ENCODE data around the gene PHF5A.

The PHF5A gene

DNA sequence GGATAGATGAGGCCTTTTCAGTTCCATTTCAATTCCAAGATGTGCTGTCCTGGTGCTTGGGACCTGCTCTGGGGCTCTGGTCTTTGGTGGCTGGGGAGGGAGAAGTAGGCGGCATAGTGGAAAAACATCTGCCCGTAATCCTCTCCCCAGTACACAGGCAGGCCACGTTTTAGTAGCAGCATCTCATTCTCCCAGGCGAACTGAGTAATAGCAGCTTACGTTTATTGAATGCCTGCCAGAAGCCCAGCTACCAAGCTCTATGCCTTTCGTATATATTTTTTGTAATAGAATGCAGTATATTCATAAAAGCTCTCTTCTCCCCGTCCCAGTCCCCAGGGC is 11.9 kb upstream of the PHF5A start:
- peak; percentile 66 for DNase-seq (ENCODE audit: low read depth)
- in situ Hi-C loops (cut with HindIII; ENCODE audit: low sequenced_read_pairs): no loop called here

GRCh38 chr22:41479671-41480396 is 11.3 kb upstream of the PHF5A start:
- in situ Hi-C loops (cut with HindIII; ENCODE audit: low sequenced_read_pairs): no loop called here
- no peak overlapping the region for H3K4me3 ChIP-seq (ENCODE audit: low read depth, low read length)
- peak; percentile 38 for TF ChIP-seq CTCF (IDR thresholded peaks at IDR 0.05; ENCODE audit: low read depth, low read length, missing control alignments)
- peak; percentile 92 for DNase-seq (ENCODE audit: low read depth)

More for the DNA sequence above, 11.9 kb upstream of the PHF5A start:
- H3K4me3 ChIP-seq (ENCODE audit: low read depth, low read length): no peak overlapping the region
- no peak for TF ChIP-seq CTCF (IDR thresholded peaks at IDR 0.05; ENCODE audit: low read depth, low read length, missing control alignments)

GRCh38 chr22:41478891-41479521 is 10.5 kb upstream of the PHF5A start:
- in situ Hi-C loops (cut with HindIII; ENCODE audit: low sequenced_read_pairs): no loop called here
- H3K4me3 ChIP-seq (ENCODE audit: low read depth, low read length): no peak overlapping the region
- TF ChIP-seq CTCF (IDR thresholded peaks at IDR 0.05; ENCODE audit: low read depth, low read length, missing control alignments): no peak
- DNase-seq (ENCODE audit: low read depth): no peak

DNA sequence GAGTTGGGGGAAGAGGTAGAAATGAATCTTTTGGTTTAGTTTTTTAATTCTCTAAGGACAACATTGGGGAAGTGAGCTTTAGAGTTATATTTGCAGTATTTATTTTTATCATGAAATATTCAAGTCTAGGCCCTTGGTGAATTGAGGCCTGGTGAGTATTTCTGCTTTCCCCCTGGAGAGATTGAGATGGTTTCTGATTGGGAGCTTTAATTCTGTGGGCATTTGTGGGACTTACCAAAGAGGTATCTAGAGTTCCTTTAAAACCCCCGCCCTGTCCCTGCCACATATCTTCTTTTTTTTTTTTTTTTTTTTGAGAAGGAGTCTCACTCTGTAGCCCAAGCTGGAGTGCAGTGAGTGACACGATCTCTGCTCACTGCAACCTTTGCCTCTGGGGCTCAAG is 10.0 kb upstream of the PHF5A start:
- TF ChIP-seq CTCF (IDR thresholded peaks at IDR 0.05; ENCODE audit: low read depth, low read length, missing control alignments): no peak
- no peak for DNase-seq (ENCODE audit: low read depth)
- no peak overlapping the region for H3K4me3 ChIP-seq (ENCODE audit: low read depth, low read length)
- in situ Hi-C loops (cut with HindIII; ENCODE audit: low sequenced_read_pairs): no loop called here

GRCh38 chr22:41474872-41475451 is 6.5 kb upstream of the PHF5A start:
- no peak for TF ChIP-seq CTCF (IDR thresholded peaks at IDR 0.05; ENCODE audit: low read depth, low read length, missing control alignments)
- DNase-seq (ENCODE audit: low read depth): no peak
- in situ Hi-C loops (cut with HindIII; ENCODE audit: low sequenced_read_pairs): no loop called here
- no peak overlapping the region for H3K4me3 ChIP-seq (ENCODE audit: low read depth, low read length)

GRCh38 chr22:41471568-41471967 is 3.1 kb upstream of the PHF5A start:
- in situ Hi-C loops (cut with HindIII; ENCODE audit: low sequenced_read_pairs): no loop called here
- no peak for TF ChIP-seq CTCF (IDR thresholded peaks at IDR 0.05; ENCODE audit: low read depth, low read length, missing control alignments)
- DNase-seq (ENCODE audit: low read depth): no peak
- no peak overlapping the region for H3K4me3 ChIP-seq (ENCODE audit: low read depth, low read length)

All from astrocyte of the cerebellum (primary cell).